HG03521 (cell line): ENCODE measurements around the gene TFCP2.
"Not testable (repeated sequence)": the region's sequence is repeated elsewhere in the genome, so short reads cannot be mapped to it uniquely, and the experiment has no call there.

Experiments used
- ATAC-seq: cut with Tn5 transposase; IDR thresholded peaks from one replicate; pipeline ENCODE4 v1.9.1; 2021; ENCODE audit warnings: mild to moderate bottlenecking, moderate library complexity; ENCODE audit not compliant: unreplicated experiment

TFCP2 gene

GRCh38 chr12:51172515-51173431, at the start of gene TFCP2:
TSS of gene TFCP2 (minus strand) at chr12:51173135. CDS start at chr12:51172422, 713 bp downstream.
- peak; percentile 96 for ATAC-seq

GRCh38 chr12:51222461-51222860, 49.5 kb upstream of the TFCP2 start:
- ATAC-seq: no peak

GRCh38 chr12:51219857-51220256, 46.9 kb upstream of the TFCP2 start:
- ATAC-seq: not testable (repeated sequence)

- no peak for ATAC-seq
These were observed 46.4 kb upstream of the TFCP2 start for GRCh38 chr12:51219322-51219721.

GRCh38 chr12:51218607-51219161, 45.7 kb upstream of the TFCP2 start:
- ATAC-seq: no peak

- peak; percentile 71 for ATAC-seq
These were observed 45.2 kb upstream of the TFCP2 start, which contains the start of gene POU6F1 for GRCh38 chr12:51217968-51218606. TSS of gene POU6F1 (minus strand) at chr12:51218062. CDS start at chr12:51206836, 11,226 bp downstream.

GRCh38 chr12:51217133-51217967, 44.4 kb upstream of the TFCP2 start:
- no peak for ATAC-seq

GRCh38 chr12:51216642-51217041, 43.7 kb upstream of the TFCP2 start:
- no peak for ATAC-seq

GRCh38 chr12:51214895-51215294, 42.0 kb upstream of the TFCP2 start:
- ATAC-seq: no peak

GRCh38 chr12:51210690-51211395, 37.9 kb upstream of the TFCP2 start:
- ATAC-seq: no peak

- no peak for ATAC-seq
These were observed 36.3 kb upstream of the TFCP2 start for GRCh38 chr12:51209259-51209658.

GRCh38 chr12:51208016-51208660, 35.2 kb upstream of the TFCP2 start:
- ATAC-seq: no peak

- no peak for ATAC-seq
These were observed 32.4 kb upstream of the TFCP2 start for GRCh38 chr12:51205350-51205749.

- ATAC-seq: no peak
These were observed 29.8 kb upstream of the TFCP2 start for GRCh38 chr12:51202718-51203117.

GRCh38 chr12:51200806-51201205, 27.9 kb upstream of the TFCP2 start:
- no peak for ATAC-seq

- ATAC-seq: no peak
These were observed 27.2 kb upstream of the TFCP2 start for GRCh38 chr12:51200156-51200555.

GRCh38 chr12:51199366-51199945, 26.5 kb upstream of the TFCP2 start:
- no peak for ATAC-seq

GRCh38 chr12:51198568-51199365, 25.8 kb upstream of the TFCP2 start:
- no peak for ATAC-seq
